ENCODE data around the gene COQ8A. TPM values are rescaled to one million over a fixed set of nuclear protein-coding genes. Genes with fewer than 3 reads are reported as not detected.

Gene COQ8A
- polyA plus RNA-seq, 1 donor from 2014 or later, result 13.2 TPM

GRCh38 chr1:226962421-226963391 lies 22.6 kb downstream of the COQ8A start:
- Histone ChIP-seq H3K79me2 (replicated peaks; ENCODE audit: insufficient read depth, low read length) (no peaks in the 10 kb centered on the region), H3K4me2 (ENCODE audit: low read length) (no peak overlapping the region), H3K27ac (ENCODE audit: low read length) (no peak overlapping the region), H3K9me2 (ENCODE audit: insufficient read depth, low read length) (no peaks in the 10 kb centered on the region), H3K9me3 (ENCODE audit: low read length) (no peaks in the 10 kb centered on the region), H3K36me3 (ENCODE audit: insufficient read depth, low read length) (no peaks in the 10 kb centered on the region), H4K20me1 (ENCODE audit: insufficient read depth) (no peaks in the 10 kb centered on the region), H2AFZ (ENCODE audit: low read depth, low read length) (no peak overlapping the region), H3F3A (ENCODE audit: insufficient read depth, low read length, poor library complexity, severe bottlenecking) (no peaks in the 10 kb centered on the region), H3K27me3 (ENCODE audit: insufficient read depth, low read depth, low read length) (no peaks in the 10 kb centered on the region), H3K4me3 (ENCODE audit: low read length) (no peak overlapping the region), H3K9ac (ENCODE audit: low read length) (no peak overlapping the region)
- TF ChIP-seq TAF1 (IDR thresholded peaks at IDR 0.05; ENCODE audit: low read depth) (no peak), EZH2 (IDR thresholded peaks at IDR 0.05; ENCODE audit: borderline replicate concordance, insufficient read depth, low read length, poor library complexity, severe bottlenecking) (no peak), POLR2AphosphoS5 (IDR thresholded peaks at IDR 0.05) (no peak), CTCF (IDR thresholded peaks at IDR 0.05; ENCODE audit: poor library complexity, severe bottlenecking) (no peak), MXI1 (conservative IDR thresholded peaks at IDR 0.05; ENCODE audit: poor library complexity, severe bottlenecking) (no peak), SMC3 (conservative IDR thresholded peaks at IDR 0.05; ENCODE audit: poor library complexity) (no peak), REST (IDR thresholded peaks at IDR 0.05; ENCODE audit: borderline replicate concordance) (no peak), RAD21 (conservative IDR thresholded peaks at IDR 0.05) (no peak), EP300 (conservative IDR thresholded peaks at IDR 0.05; ENCODE audit: poor library complexity, severe bottlenecking) (no peak)

- Histone ChIP-seq H3K4me2 (ENCODE audit: low read length) (no peak overlapping the region), H3K9me3 (ENCODE audit: low read length) (no peaks in the 10 kb centered on the region), H3F3A (ENCODE audit: insufficient read depth, low read length, poor library complexity, severe bottlenecking) (no peaks in the 10 kb centered on the region), H3K27me3 (ENCODE audit: insufficient read depth, low read depth, low read length) (no peaks in the 10 kb centered on the region), H4K20me1 (ENCODE audit: insufficient read depth) (no peaks in the 10 kb centered on the region), H3K27ac (ENCODE audit: low read length) (no peak overlapping the region), H3K9me2 (ENCODE audit: insufficient read depth, low read length) (no peaks in the 10 kb centered on the region), H3K79me2 (replicated peaks; ENCODE audit: insufficient read depth, low read length) (no peaks in the 10 kb centered on the region), H3K4me3 (ENCODE audit: low read length) (no peak overlapping the region), H3K36me3 (ENCODE audit: insufficient read depth, low read length) (no peaks in the 10 kb centered on the region), H2AFZ (ENCODE audit: low read depth, low read length) (no peak overlapping the region), H3K9ac (ENCODE audit: low read length) (no peak overlapping the region)
- TF ChIP-seq TAF1 (IDR thresholded peaks at IDR 0.05; ENCODE audit: low read depth), result no peak
- no peak for TF ChIP-seq SMC3 (conservative IDR thresholded peaks at IDR 0.05; ENCODE audit: poor library complexity)
- no peak for TF ChIP-seq RAD21 (conservative IDR thresholded peaks at IDR 0.05)
- TF ChIP-seq EZH2 (IDR thresholded peaks at IDR 0.05; ENCODE audit: borderline replicate concordance, insufficient read depth, low read length, poor library complexity, severe bottlenecking), result no peak
- no peak for TF ChIP-seq EP300 (conservative IDR thresholded peaks at IDR 0.05; ENCODE audit: poor library complexity, severe bottlenecking)
- no peak for TF ChIP-seq REST (IDR thresholded peaks at IDR 0.05; ENCODE audit: borderline replicate concordance)
- TF ChIP-seq CTCF (IDR thresholded peaks at IDR 0.05; ENCODE audit: poor library complexity, severe bottlenecking), result no peak
- TF ChIP-seq MXI1 (conservative IDR thresholded peaks at IDR 0.05; ENCODE audit: poor library complexity, severe bottlenecking), result no peak
- TF ChIP-seq POLR2AphosphoS5 (IDR thresholded peaks at IDR 0.05), result no peak
Measured at GRCh38 chr1:226964068-226964425, 24.0 kb downstream of the COQ8A start.

All from neural cell (in vitro differentiated cells).